NCI-H82 (cell line): Measurements from ENCODE around the gene ALK.

Source experiments
- DNase-seq: peaks from one replicate; lab custom pipeline; 2025; lab: John Stamatoyannopoulos, UW

The ALK gene

GRCh38 chr2:29526587-29527586 lies 394.5 kb downstream of the ALK start:
- DNase-seq, result no peak

- no peak for DNase-seq
Measured at GRCh38 chr2:29525921-29526320, 395.5 kb downstream of the ALK start.

GRCh38 chr2:29524652-29525051 lies 396.7 kb downstream of the ALK start:
- DNase-seq, result no peak

GRCh38 chr2:29522951-29523669 lies 398.3 kb downstream of the ALK start:
- DNase-seq, result no peak

- no peak for DNase-seq
Measured at GRCh38 chr2:29520001-29520400, 401.4 kb downstream of the ALK start.

GRCh38 chr2:29519338-29519925 lies 402.0 kb downstream of the ALK start:
- DNase-seq, result no peak

GRCh38 chr2:29518646-29519337 lies 402.6 kb downstream of the ALK start:
- no peak for DNase-seq

- DNase-seq, result no peak
Measured at GRCh38 chr2:29518010-29518409, 403.4 kb downstream of the ALK start.

GRCh38 chr2:29517413-29517812 lies 404.0 kb downstream of the ALK start:
- no peak for DNase-seq

GRCh38 chr2:29516767-29517166 lies 404.6 kb downstream of the ALK start:
- no peak for DNase-seq

GRCh38 chr2:29509878-29510277 lies 411.5 kb downstream of the ALK start:
- no peak for DNase-seq

GRCh38 chr2:29509397-29509796 lies 412.0 kb downstream of the ALK start:
- no peak for DNase-seq

- DNase-seq, result no peak
Measured at GRCh38 chr2:29504746-29505145, 416.6 kb downstream of the ALK start.

- peak; percentile 83 for DNase-seq
Measured at GRCh38 chr2:29502460-29502911, 418.9 kb downstream of the ALK start.

GRCh38 chr2:29497375-29497774 lies 424.0 kb downstream of the ALK start:
- DNase-seq, result no peak

- no peak for DNase-seq
Measured at GRCh38 chr2:29496198-29496597, 425.2 kb downstream of the ALK start.

- no peak for DNase-seq
Measured at GRCh38 chr2:29495536-29496060, 425.8 kb downstream of the ALK start.

- DNase-seq, result no peak
Measured at GRCh38 chr2:29495068-29495467, 426.3 kb downstream of the ALK start.

GRCh38 chr2:29492701-29493100 lies 428.7 kb downstream of the ALK start:
- DNase-seq, result peak; percentile 63

- DNase-seq, result peak; percentile 44
Measured at GRCh38 chr2:29490045-29490444, 431.3 kb downstream of the ALK start.

- DNase-seq, result no peak
Measured at GRCh38 chr2:29489568-29489967, 431.8 kb downstream of the ALK start.
